Posterior cingulate gyrus (tissue), 11 donors: ENCODE results near the gene NAALADL2.

ENCODE experiments used
- DNase-seq, 10 donors: peaks; one replicate each; pipeline versions ENCODE4 v3.0.0 to v3.0.0-alpha.2; 2020 to 2021; ENCODE audit warnings: mixed read lengths in 3 of 10
- intact Hi-C: fragments of 100-400 bp; cut with DNase I; formaldehyde crosslinking; loops from one replicate; pipeline ENCODE4 v1.15.1; 2023

The NAALADL2 gene

GRCh38 chr3:175287361-175287963 is 428.3 kb downstream of the NAALADL2 start:
- DNase-seq = no peak
- intact Hi-C loops = no loop called here

- no peak for DNase-seq
- intact Hi-C loops = no loop called here
Observed at GRCh38 chr3:175288621-175289020, 429.5 kb downstream of the NAALADL2 start.

GRCh38 chr3:175294793-175295192 is 435.7 kb downstream of the NAALADL2 start:
- intact Hi-C loops = no loop called here
- DNase-seq = no peak

GRCh38 chr3:175295248-175296130 is 436.4 kb downstream of the NAALADL2 start:
- no peak for DNase-seq
- intact Hi-C loops = no loop called here

GRCh38 chr3:175297216-175297615 is 438.1 kb downstream of the NAALADL2 start:
- intact Hi-C loops = no loop called here
- DNase-seq = no peak

GRCh38 chr3:175301741-175302140 is 442.6 kb downstream of the NAALADL2 start:
- intact Hi-C loops = no loop called here

GRCh38 chr3:175304404-175304803 is 445.3 kb downstream of the NAALADL2 start:
- no peak for DNase-seq
- intact Hi-C loops = no loop called here

More at GRCh38 chr3:175301741-175302140, 442.6 kb downstream of the NAALADL2 start:
- DNase-seq = no peak

GRCh38 chr3:175307642-175308041 is 448.5 kb downstream of the NAALADL2 start:
- intact Hi-C loops = no loop called here
- DNase-seq = no peak

GRCh38 chr3:175308097-175308496 is 449.0 kb downstream of the NAALADL2 start:
- intact Hi-C loops = no loop called here
- DNase-seq = no peak

GRCh38 chr3:175310046-175310445 is 450.9 kb downstream of the NAALADL2 start:
- DNase-seq = no peak
- intact Hi-C loops = no loop called here

GRCh38 chr3:175311404-175311803 is 452.3 kb downstream of the NAALADL2 start:
- intact Hi-C loops = no loop called here
- DNase-seq = no peak

- intact Hi-C loops = no loop called here
Observed at GRCh38 chr3:175311946-175312345, 452.8 kb downstream of the NAALADL2 start.

GRCh38 chr3:175312791-175313190 is 453.7 kb downstream of the NAALADL2 start:
- intact Hi-C loops = no loop called here
- no peak for DNase-seq

More at GRCh38 chr3:175311946-175312345, 452.8 kb downstream of the NAALADL2 start:
- no peak for DNase-seq

- intact Hi-C loops = no loop called here
- no peak for DNase-seq
Observed at GRCh38 chr3:175316799-175317198, 457.7 kb downstream of the NAALADL2 start.

- intact Hi-C loops = no loop called here
- DNase-seq = no peak
Observed at GRCh38 chr3:175325440-175325839, 466.3 kb downstream of the NAALADL2 start.

- no peak for DNase-seq
- intact Hi-C loops = no loop called here
Observed at GRCh38 chr3:175326041-175326440, 466.9 kb downstream of the NAALADL2 start.

GRCh38 chr3:175329373-175329772 is 470.2 kb downstream of the NAALADL2 start:
- DNase-seq = no peak
- intact Hi-C loops = no loop called here

- intact Hi-C loops = no loop called here
- DNase-seq = no peak
Observed at GRCh38 chr3:175335229-175335628, 476.1 kb downstream of the NAALADL2 start.

GRCh38 chr3:175336406-175337133 is 477.4 kb downstream of the NAALADL2 start:
- intact Hi-C loops = no loop called here
- DNase-seq = no peak

- intact Hi-C loops = no loop called here
- no peak for DNase-seq
Observed at GRCh38 chr3:175337631-175338030, 478.5 kb downstream of the NAALADL2 start.
